IPS-18c (cell line): ENCODE data around the gene SLC12A7.
"Not testable (repeated sequence)": the region's sequence is repeated elsewhere in the genome, so short reads cannot be mapped to it uniquely, and the experiment has no call there.

ENCODE experiments used
- H3K4me3 ChIP-seq: 2 replicates; pipeline ENCODE4 v1.7.0; 2013; ENCODE audit warnings: low read depth, mild to moderate bottlenecking, low read length, moderate library complexity; ENCODE audit not compliant: insufficient read depth
- H3K9me3 ChIP-seq: one replicate; pipeline ENCODE4 v1.6.1; 2013; ENCODE audit warnings: mild to moderate bottlenecking, low read length, moderate library complexity; ENCODE audit not compliant: control insufficient read depth, insufficient read depth

The SLC12A7 gene

GRCh38 chr5:1065891-1066650, 45.8 kb downstream of the SLC12A7 start:
- Histone ChIP-seq H3K9me3 (peaks cover 5% of the 10 kb centered on the region), H3K4me3 (no peak overlapping the region)

- Histone ChIP-seq H3K9me3 (peaks cover 5% of the 10 kb centered on the region), H3K4me3 (no peak overlapping the region)
Measured at GRCh38 chr5:1065143-1065750, 46.6 kb downstream of the SLC12A7 start.

GRCh38 chr5:1064383-1065142, 47.3 kb downstream of the SLC12A7 start:
- Histone ChIP-seq H3K9me3 (peaks cover 5% of the 10 kb centered on the region), H3K4me3 (no peak overlapping the region)

GRCh38 chr5:1063661-1064382, 48.0 kb downstream of the SLC12A7 start:
- H3K9me3 ChIP-seq = peaks cover 5% of the 10 kb centered on the region

GRCh38 chr5:1062761-1063568, 48.9 kb downstream of the SLC12A7 start:
- H3K9me3 ChIP-seq = peaks cover 5% of the 10 kb centered on the region
- H3K4me3 ChIP-seq = no peak overlapping the region

More at GRCh38 chr5:1063661-1064382, 48.0 kb downstream of the SLC12A7 start:
- H3K4me3 ChIP-seq = no peak overlapping the region

- Histone ChIP-seq H3K9me3 (peaks cover 5% of the 10 kb centered on the region), H3K4me3 (no peak overlapping the region)
Measured at GRCh38 chr5:1061916-1062315, 49.9 kb downstream of the SLC12A7 start.

- not testable (repeated sequence) for H3K9me3 ChIP-seq, H3K4me3 ChIP-seq
Measured at GRCh38 chr5:1061292-1061691, 50.6 kb downstream of the SLC12A7 start.

- Histone ChIP-seq H3K4me3 (no peak overlapping the region), H3K9me3 (peaks cover 5% of the 10 kb centered on the region)
Measured at GRCh38 chr5:1060535-1060981, 51.3 kb downstream of the SLC12A7 start.

- Histone ChIP-seq H3K9me3 (peaks cover 5% of the 10 kb centered on the region), H3K4me3 (no peak overlapping the region)
Measured at GRCh38 chr5:1059884-1060263, 52.0 kb downstream of the SLC12A7 start.

GRCh38 chr5:1058988-1059883, 52.6 kb downstream of the SLC12A7 start:
- peaks cover 5% of the 10 kb centered on the region for H3K9me3 ChIP-seq
- H3K4me3 ChIP-seq = no peak overlapping the region

GRCh38 chr5:1058083-1058945, 53.5 kb downstream of the SLC12A7 start:
- peaks cover 2% of the 10 kb centered on the region for H3K9me3 ChIP-seq
- H3K4me3 ChIP-seq = no peak overlapping the region

- H3K4me3 ChIP-seq = no peak overlapping the region
- H3K9me3 ChIP-seq = peaks cover under 1% of the 10 kb centered on the region
Measured at GRCh38 chr5:1057485-1058082, 54.3 kb downstream of the SLC12A7 start.

GRCh38 chr5:1056611-1057484, 55.0 kb downstream of the SLC12A7 start:
- no peak overlapping the region for H3K4me3 ChIP-seq
- no peaks in the 10 kb centered on the region for H3K9me3 ChIP-seq
